Activated CD8-positive, alpha-beta T cell treated with anti-CD3 and anti-CD28 coated beads for 36 hours (primary cell): ENCODE measurements around the gene SEMA4D. TPM values are rescaled to one million over a fixed set of nuclear protein-coding genes. Genes with fewer than 3 reads are reported as not detected.

Experiments used
- ATAC-seq: fragments of 200-7000 bp; cut with Tn5 transposase; one replicate; pipeline ENCODE4 v1.10.0; 2021; ENCODE audit warnings: mild to moderate bottlenecking, moderate library complexity
- CTCF ChIA-PET: fragments of 350-600 bp; sonication (Branson Sonifier 250); formaldehyde crosslinking; loops from one replicate; lab custom pipeline; 2021; ENCODE audit warnings: antibody characterized with exemption; lab: Charles Lee
- POLR2A ChIA-PET: fragments of 350-600 bp; sonication (Branson Sonifier 250); formaldehyde crosslinking; loops from one replicate; lab custom pipeline; 2021; ENCODE audit warnings: antibody characterized with exemption; lab: Charles Lee
- DNase-seq: peaks from one replicate; pipeline ENCODE4 v3.0.0-alpha.2; 2020
- H3K27ac Mint-ChIP-seq: one replicate; pipeline ENCODE4 v1.8.0; 2021; ENCODE audit warnings: mild to moderate bottlenecking, mixed read lengths
- H3K27me3 Mint-ChIP-seq: one replicate; pipeline ENCODE4 v1.8.0; 2021; ENCODE audit warnings: mixed read lengths
- H3K36me3 Mint-ChIP-seq: one replicate; pipeline ENCODE4 v1.8.0; 2021; ENCODE audit warnings: low read depth, mixed read lengths
- H3K4me1 Mint-ChIP-seq: one replicate; pipeline ENCODE4 v1.8.0; 2021; ENCODE audit warnings: low read depth, mixed read lengths
- H3K4me3 Mint-ChIP-seq: one replicate; pipeline ENCODE4 v1.8.0; 2021; ENCODE audit warnings: mild to moderate bottlenecking, moderate library complexity, mixed read lengths
- H3K9me3 Mint-ChIP-seq: one replicate; pipeline ENCODE4 v1.8.0; 2021; ENCODE audit warnings: mixed read lengths
- CTCF ChIP-seq: fragments of 200-600 bp; IDR thresholded peaks from one replicate; pipeline ENCODE4 v1.8.0; 2022; ENCODE audit warnings: antibody characterized with exemption, mild to moderate bottlenecking
- intact Hi-C: fragments of 100-400 bp; cut with micrococcal nuclease; formaldehyde crosslinking; loops from one replicate; pipeline ENCODE4 v1.10.0; 2022
- total RNA-seq, 2 experiments: library from RNA; stranded (reverse); gene quantifications; one replicate each; pipeline ENCODE4 v1.2.3, GENCODE V29; 2021

SEMA4D gene
- total RNA-seq, 2 experiments from 2014 or later, result 290 to 317 TPM

GRCh38 chr9:89407070-89407469 is 90.8 kb downstream of the SEMA4D start:
- ChIA-PET CTCF (interaction anchor here (3.5 kb wide), 1 partner anchor 22 kb away, joined by 16 read pairs; no protein-coding TSS in a partner anchor), POLR2A (interaction anchor here (1.1 to 2.0 kb wide), 5 partner anchors 10 to 33 kb away, joined by 3 to 6 read pairs (median 3); no protein-coding TSS in a partner anchor)
- peaks cover 11% of the 10 kb centered on the region for H3K9me3 Mint-ChIP-seq
- peak overlapping the region; percentile 80 for H3K27ac Mint-ChIP-seq
- TF ChIP-seq CTCF, result no peak
- peaks cover 97% of the 10 kb centered on the region for H3K36me3 Mint-ChIP-seq
- no peak overlapping the region for H3K4me3 Mint-ChIP-seq
- H3K27me3 Mint-ChIP-seq, result no peaks in the 10 kb centered on the region
- H3K4me1 Mint-ChIP-seq, result peaks cover 86% of the 10 kb centered on the region
- DNase-seq (no peak), ATAC-seq (no peak)
- intact Hi-C loops, result no loop called here

- peak overlapping the region; percentile 80 for H3K27ac Mint-ChIP-seq
- no peak overlapping the region for H3K4me3 Mint-ChIP-seq
These were observed 92.1 kb downstream of the SEMA4D start for GRCh38 chr9:89405826-89406225.

GRCh38 chr9:89404074-89404473 is 93.8 kb downstream of the SEMA4D start:
- Mint-ChIP-seq H3K4me1 (peaks cover 73% of the 10 kb centered on the region), H3K27ac (peak overlapping the region; percentile 80), H3K27me3 (no peaks in the 10 kb centered on the region), H3K4me3 (no peak overlapping the region), H3K36me3 (peaks cover 95% of the 10 kb centered on the region), H3K9me3 (peaks cover 4% of the 10 kb centered on the region)
- CTCF ChIA-PET, result interaction anchor here (0.8 to 1.2 kb wide), 2 partner anchors 27 to 145 kb away, joined by 4 to 5 read pairs; no protein-coding TSS in a partner anchor
- intact Hi-C loops, result no loop called here
- TF ChIP-seq CTCF, result no peak
- peak; percentile 49 for DNase-seq
- POLR2A ChIA-PET, result interaction anchor here (0.6 to 1.1 kb wide), 3 partner anchors 11 to 85 kb away, joined by 3 read pairs; no protein-coding TSS in a partner anchor
- peak; percentile 50 for ATAC-seq

More at GRCh38 chr9:89405826-89406225, 92.1 kb downstream of the SEMA4D start:
- H3K27me3 Mint-ChIP-seq, result no peaks in the 10 kb centered on the region
- peaks cover 97% of the 10 kb centered on the region for H3K36me3 Mint-ChIP-seq
- ChIA-PET POLR2A (interaction anchor here (0.6 to 1.6 kb wide), 7 partner anchors 9 to 594 kb away, joined by 3 to 5 read pairs (median 3); no protein-coding TSS in a partner anchor), CTCF (interaction anchor here (3.5 kb wide), 1 partner anchor 24 kb away, joined by 16 read pairs; no protein-coding TSS in a partner anchor)
- peaks cover 81% of the 10 kb centered on the region for H3K4me1 Mint-ChIP-seq
- intact Hi-C loops, result no loop called here
- DNase-seq, result no peak
- no peak for ATAC-seq
- peaks cover 5% of the 10 kb centered on the region for H3K9me3 Mint-ChIP-seq
- no peak for TF ChIP-seq CTCF

GRCh38 chr9:89402695-89403427 is 95.1 kb downstream of the SEMA4D start:
- CTCF ChIA-PET, result interaction anchor here (1.0 to 2.5 kb wide), 2 partner anchors 8 to 201 kb away, joined by 3 to 10 read pairs; no protein-coding TSS in a partner anchor
- no peak for DNase-seq
- peaks cover 63% of the 10 kb centered on the region for H3K4me1 Mint-ChIP-seq
- POLR2A ChIA-PET, result interaction anchor here (0.7 to 1.1 kb wide), 2 partner anchors 26 to 62 kb away, joined by 3 read pairs; no protein-coding TSS in a partner anchor
- H3K27ac Mint-ChIP-seq, result peak overlapping the region; percentile 71
- ATAC-seq, result no peak
- H3K9me3 Mint-ChIP-seq, result peaks cover 4% of the 10 kb centered on the region
- H3K4me3 Mint-ChIP-seq, result no peak overlapping the region
- TF ChIP-seq CTCF, result no peak
- H3K27me3 Mint-ChIP-seq, result no peaks in the 10 kb centered on the region
- intact Hi-C loops, result no loop called here
- peaks cover 94% of the 10 kb centered on the region for H3K36me3 Mint-ChIP-seq
